NCI-H2196 treated with DMSO at 0.1 percent for 48 hours (cell line): ENCODE data around the gene EIF4G1.

Source experiments
- DNase-seq: peaks from one replicate; lab custom pipeline; 2025; ENCODE audit not compliant: unreplicated experiment; lab: John Stamatoyannopoulos, UW

The EIF4G1 gene

DNA sequence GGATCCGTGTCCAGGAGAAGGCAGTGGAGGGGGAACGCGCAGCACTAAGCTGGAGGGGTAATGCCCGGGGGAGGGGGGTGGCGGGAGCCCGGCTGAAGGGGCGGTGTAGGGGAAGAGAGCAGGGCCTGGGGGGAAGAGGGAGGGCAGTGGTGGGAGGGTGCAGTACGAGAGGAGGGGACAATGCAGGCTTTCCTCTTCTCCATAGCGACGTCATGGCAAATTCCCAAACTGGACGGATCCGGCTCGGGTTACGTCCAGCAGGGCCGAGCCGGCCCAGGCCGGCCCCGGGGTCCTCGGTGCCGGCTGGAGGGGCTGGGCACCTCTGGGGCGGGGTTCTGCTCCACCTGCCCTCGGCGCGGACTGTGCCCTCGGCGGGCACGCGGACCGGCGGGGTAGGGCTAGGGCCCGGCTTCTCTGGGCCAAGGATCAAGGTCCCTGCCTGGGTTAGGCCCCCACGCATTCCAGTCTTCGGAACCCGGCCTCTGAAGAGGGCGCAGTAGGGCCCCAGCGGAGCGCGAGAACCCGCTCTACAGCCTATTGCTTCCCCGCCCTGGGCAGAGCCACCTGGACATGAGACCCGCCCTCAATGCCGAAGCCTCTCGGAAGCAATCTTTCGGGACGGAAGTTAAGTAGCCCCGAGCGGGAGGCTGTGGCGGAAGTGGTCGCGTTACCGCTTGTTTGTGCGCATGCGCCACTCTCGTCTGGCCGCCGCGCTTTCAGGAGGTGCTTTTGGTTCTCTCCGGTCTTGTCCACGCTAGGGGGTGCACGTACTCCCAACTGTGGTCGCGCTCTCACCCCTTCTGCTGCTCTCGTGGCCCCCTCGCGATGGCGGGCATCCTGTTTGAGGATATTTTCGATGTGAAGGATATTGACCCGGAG lies 48.5 kb downstream of the EIF4G1 start:
- peak; percentile 100 for DNase-seq

- peak; percentile 41 for DNase-seq
Observed at GRCh38 chr3:184366619-184367289, 52.3 kb downstream of the EIF4G1 start.

GRCh38 chr3:184368116-184368515 lies 53.7 kb downstream of the EIF4G1 start:
- DNase-seq: no peak

GRCh38 chr3:184368586-184369183 lies 54.3 kb downstream of the EIF4G1 start:
- no peak for DNase-seq

DNA sequence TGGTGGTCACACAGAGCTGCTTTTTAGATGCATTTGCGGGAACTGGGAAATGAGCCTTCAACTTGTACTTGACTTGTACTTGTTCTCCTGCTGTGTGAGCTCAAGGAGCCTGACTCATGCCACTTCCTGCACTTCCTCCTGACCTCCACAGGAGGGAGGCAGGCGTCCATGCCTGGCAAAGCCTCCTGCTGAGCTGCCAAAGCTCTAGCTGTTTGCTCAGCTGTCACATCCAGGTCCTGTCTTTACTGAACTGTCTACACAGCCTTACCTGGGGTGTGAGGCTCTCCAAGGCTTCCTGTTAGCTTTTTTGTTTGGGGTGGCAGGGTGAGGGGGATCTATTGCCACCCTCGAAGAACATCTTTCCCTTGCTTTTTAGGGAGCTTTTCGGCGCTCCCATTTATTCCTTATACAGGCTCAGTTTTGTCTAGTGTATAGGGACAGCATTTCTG lies 57.2 kb downstream of the EIF4G1 start:
- peak; percentile 100 for DNase-seq

DNA sequence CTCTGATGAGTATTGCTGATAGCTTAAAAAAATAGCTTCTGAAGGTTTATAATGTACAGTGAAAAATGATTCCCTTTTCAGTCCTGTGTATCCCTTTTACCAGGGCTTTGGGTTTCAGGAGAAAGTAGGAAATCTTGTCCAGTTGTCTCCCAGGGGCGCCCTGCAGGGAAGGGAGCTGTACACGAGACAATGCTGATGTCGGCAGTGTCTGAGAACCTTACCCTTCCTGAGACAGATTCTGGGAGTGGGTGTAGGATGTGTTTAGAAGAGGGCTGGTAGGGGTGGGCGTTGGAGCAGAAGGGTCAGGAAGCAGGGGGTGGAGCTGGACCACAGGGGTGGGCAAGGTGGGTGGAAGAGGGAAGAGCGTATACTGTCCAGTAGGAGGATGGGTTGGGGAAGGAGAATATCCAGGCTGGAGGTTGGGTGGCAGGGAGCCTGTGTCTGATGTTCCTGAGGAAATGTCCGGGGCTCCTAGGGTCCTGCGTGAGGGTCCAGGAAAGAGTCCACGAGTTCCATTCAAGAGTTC lies 58.0 kb downstream of the EIF4G1 start:
- no peak for DNase-seq

DNA sequence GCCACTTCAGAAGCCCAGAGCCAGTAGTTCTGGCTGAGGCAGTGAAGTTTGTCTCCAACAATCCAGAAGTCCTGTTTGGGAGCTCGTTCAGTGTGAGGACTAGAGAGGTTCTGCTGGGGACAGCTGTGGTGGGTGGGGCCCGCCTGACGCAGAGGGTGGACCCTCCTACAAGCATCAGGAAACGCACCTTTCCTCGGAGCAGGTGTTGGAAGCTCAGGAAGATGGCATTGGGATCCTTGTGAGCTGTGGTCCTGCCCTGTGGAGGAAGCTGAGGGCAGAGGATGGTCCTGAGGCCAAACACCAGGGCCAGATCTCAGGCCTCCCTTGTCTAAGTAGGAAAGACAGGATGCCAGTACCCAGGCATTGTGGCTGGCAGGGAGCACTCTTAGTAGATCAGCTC lies 58.5 kb downstream of the EIF4G1 start:
- no peak for DNase-seq

DNA sequence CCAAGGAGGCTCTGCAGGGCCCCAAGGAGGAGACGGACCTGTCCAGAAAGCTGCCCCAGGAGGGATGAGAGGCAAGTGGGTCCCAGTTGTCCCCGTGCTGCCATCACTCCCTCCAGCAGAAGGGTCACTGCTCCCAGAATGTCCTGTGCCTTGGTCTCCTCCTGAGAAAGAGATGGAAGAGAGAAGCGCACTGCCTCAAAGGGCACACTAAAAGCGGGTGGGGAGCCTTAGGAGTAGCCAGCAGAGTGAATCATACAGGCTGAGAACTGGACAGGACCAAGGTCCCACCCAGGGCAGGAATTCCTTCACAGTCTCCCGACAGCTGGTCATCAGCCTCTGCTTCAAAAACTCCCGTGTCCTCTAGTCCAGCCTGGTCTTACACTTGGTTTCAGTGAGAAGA lies 59.0 kb downstream of the EIF4G1 start:
- no peak for DNase-seq

DNA sequence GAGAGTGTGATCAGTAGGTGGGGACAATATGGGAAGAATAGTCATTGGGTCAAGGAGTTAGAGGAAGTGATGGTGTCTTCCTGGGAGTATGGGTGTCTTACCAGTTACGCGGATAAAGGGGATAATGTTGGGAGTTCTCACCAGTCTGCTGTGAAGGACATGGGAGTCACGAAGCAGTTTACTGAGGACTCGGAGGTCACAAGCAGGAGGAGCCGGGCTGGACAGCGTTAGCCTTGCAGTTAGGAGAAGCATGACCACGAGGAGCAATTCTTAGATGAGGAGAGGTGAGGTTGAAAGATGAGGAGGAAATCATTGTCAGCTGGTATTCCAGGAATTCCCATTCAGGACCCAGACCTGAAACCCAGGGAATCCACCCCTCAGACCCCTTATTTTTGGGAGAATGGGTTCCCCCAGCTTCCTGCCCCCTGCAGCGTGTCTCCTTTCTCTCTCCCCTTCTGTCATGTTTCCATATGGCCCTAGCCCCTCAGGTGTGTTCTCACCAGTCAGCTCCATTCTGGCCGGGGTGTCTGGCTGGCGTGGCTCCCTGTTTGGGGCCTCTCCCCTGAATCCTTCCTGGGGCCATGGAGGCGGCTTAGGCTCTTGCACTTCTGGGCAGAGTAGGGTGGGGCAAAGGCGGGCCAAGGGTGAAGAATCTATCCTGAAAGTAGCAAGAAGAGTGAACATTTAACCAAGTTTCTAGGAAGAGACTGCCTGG lies 61.5 kb downstream of the EIF4G1 start:
- DNase-seq: no peak

GRCh38 chr3:184377374-184377773 lies 63.0 kb downstream of the EIF4G1 start:
- peak; percentile 79 for DNase-seq

DNA sequence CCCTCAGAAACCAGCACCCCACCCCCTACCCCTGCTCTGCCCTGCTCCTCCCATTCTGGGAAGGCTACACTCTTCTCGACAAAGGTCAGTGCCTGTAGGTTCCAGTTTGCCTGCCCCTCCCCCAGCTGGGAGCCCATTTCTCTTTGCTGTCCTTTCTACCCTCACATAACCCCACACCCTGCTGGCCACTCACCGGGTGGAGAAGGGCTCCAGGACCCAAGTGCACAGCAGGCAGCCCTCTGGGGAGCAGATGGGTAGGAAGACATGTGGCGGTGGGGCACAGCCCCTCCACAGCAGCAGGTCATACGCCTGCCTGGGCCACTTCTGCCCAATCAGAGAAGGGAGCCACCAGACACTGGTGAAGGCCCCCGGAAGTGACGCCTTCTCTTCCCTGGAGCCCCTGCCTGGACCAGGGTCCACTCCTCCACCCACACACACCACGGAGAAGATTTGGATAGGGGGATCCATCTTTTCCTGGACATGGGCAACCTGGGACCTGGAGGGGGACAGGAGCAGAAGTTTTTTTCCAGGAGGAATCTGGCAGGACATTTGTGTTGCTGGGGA lies 63.6 kb downstream of the EIF4G1 start, which contains the start of gene THPO:
Gene THPO (minus strand): TSS at position 326 of the 564 bp plus-strand sequence. CDS start 1,948 bp downstream, outside the sequence.
- peak; percentile 85 for DNase-seq

DNA sequence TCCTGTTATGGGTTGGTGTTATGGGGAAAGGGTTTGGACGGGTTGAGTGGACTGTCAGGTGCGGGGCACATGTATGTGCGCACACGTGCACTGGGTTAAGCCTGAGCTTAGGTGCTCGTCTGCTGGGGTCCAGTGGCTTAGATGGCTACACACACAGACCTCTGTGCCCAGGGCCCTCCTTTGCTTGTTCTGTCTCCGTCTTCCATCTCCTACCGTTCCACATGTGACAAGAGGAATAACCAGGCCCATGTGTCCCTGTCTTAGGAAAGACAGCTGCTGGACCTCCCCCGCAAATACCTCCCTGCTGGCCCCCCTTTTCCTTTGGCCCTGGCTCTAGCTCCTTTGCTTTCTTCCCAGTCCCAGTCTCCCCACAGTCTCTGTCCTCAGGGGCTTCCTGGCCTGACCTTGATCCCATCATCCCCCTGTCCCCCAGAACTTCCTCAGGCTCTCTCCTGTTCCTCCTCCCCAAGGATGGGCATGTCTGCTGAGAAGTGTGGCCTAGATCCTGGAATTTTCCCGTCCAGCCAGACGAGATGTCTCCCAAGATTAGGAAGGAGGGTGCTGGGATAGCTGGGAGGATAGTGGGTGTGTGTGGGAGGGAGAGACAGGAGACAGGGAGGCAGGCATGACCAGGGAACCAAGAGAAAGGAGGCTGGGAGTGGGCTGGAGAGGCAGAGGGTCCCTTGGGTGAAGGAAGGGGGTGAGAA lies 64.4 kb downstream of the EIF4G1 start:
- no peak for DNase-seq

DNA sequence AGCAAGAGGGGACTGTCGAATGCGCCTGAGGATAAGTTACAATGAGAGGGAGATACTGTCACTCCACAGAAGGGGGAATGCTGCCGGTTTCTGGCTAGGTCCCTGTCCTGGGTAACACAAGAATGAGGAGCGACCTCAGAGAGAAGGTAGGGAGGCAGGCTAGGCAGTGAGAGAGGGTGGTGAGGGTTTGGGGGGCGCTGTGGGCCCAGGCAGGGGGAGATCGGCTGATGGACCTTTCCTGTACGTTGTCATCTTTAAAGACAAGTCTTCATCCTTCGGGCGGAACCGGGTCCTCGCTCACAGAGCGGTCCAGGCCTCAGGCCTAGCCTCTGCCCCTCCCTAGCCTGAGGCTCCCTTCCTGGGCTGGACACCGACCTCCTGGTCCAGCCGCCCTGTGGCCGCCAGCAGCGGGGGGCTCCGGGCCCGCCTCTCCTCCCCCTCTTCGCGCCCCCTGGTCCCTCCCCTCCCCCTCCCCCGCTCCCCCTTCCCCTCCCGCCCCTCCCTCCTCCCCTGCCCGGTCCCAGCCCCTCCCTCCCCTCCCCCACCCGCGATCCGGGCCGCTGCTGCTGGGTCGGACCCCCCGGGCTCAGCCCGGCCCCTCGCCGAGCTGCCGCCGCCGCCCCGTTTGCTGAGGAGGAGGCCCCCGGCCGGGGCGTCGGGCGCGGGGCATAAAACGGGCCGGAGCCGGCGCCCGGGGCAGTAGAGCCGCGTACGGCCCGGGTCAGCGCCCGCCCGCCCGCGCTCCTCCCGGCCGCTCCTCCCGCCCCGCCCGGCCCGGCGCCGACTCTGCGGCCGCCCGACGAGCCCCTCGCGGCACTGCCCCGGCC lies 65.2 kb downstream of the EIF4G1 start, which contains the start of gene CHRD:
Gene CHRD (plus strand): TSS at position 697 of the 827 bp plus-strand sequence. CDS start 265 bp downstream, outside the sequence.
- DNase-seq: no peak

- no peak for DNase-seq
Observed at GRCh38 chr3:184380185-184380626, 65.8 kb downstream of the EIF4G1 start.

DNA sequence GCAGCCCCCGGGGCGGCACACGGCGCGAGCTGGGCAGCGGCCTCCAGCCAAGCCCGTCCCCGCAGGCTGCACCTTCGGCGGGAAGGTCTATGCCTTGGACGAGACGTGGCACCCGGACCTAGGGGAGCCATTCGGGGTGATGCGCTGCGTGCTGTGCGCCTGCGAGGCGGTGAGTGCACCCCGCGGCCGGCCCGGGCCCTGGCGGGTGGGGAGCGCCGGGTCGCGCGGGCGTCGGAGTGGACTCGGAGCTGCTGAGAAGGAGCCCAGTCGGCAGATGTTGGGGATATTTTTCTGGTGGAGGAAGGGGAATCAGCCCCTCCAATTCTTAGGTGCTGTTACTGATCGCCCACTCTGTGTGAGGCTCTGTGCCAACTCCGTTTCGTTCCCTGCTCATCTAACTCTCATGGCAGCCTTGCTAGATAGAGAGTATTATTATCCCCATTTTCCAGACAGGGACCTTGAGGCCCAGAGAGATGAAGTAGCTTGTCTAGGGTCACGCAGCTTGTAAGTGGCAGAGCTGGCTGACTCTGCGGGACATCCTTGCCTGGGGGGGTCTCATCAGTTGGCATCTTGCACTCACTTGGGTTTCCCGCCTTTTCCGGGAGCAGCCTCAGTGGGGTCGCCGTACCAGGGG lies 66.3 kb downstream of the EIF4G1 start:
- no peak for DNase-seq

DNA sequence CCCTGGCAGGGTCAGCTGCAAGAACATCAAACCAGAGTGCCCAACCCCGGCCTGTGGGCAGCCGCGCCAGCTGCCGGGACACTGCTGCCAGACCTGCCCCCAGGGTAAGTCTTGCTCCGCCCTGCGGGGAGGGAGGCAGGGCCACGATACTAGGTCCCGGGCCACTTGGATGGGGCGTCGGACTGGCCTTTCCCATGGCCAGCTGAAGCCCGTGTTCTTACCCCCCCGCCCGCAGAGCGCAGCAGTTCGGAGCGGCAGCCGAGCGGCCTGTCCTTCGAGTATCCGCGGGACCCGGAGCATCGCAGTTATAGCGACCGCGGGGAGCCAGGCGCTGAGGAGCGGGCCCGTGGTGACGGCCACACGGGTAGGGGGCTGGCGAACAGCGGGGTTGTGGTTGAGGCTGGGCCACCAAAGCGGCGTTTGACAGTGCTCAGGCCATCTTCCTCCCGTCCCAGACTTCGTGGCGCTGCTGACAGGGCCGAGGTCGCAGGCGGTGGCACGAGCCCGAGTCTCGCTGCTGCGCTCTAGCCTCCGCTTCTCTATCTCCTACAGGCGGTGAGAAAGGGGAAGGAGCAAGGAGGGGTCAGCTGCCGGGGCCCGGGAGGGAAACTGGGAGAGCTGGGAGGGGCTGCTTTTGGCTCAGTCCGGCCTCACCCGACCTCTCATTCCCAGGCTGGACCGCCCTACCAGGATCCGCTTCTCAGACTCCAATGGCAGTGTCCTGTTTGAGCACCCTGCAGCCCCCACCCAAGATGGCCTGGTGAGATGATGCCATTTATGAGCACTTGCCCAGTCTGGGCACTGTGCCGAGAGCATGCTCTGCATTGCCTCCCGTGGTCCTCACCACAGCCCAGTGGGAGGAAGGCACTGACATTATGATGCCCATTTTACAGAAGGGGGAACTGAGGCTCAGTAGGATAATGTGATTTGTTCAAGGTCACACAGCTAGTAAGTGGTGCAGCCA lies 67.1 kb downstream of the EIF4G1 start:
- DNase-seq: no peak

GRCh38 chr3:184382326-184383032 lies 68.1 kb downstream of the EIF4G1 start:
- no peak for DNase-seq
